Keratinocyte (primary cell): Measurements from ENCODE around the gene SLC30A7. TPM values are rescaled to one million over a fixed set of nuclear protein-coding genes. Genes with fewer than 3 reads are reported as not detected.

Experiments used
- DNase-seq: peaks from one replicate; pipeline ENCODE4 v3.0.0-alpha.2; 2011; ENCODE audit warnings: low read depth, missing footprints, low spot score
- FAIRE-seq: peaks from 2 replicates; lab custom pipeline; 2011; peaks lifted over from hg19 to GRCh38; lab: Jason Lieb, UNC
- H2AFZ ChIP-seq: 2 replicates; pipeline ENCODE4 v1.6.0; 2012; ENCODE audit warnings: low read length, control low read depth, inconsistent platforms; ENCODE audit not compliant: control insufficient read depth
- H3K27ac ChIP-seq: 2 replicates; pipeline ENCODE4 v1.5.1; 2011; ENCODE audit warnings: low read length; ENCODE audit not compliant: control insufficient read depth, insufficient read depth
- H3K27me3 ChIP-seq: 3 replicates; pipeline ENCODE4 v1.6.0; 2011; ENCODE audit warnings: low read length; ENCODE audit not compliant: control insufficient read depth, insufficient read depth; ENCODE audit errors: extremely low read depth
- H3K36me3 ChIP-seq, 2 experiments: 2 replicates in 1 of 2; 3 replicates in 1 of 2; pipeline ENCODE4 v1.5.1; 2011; ENCODE audit warnings: low read length in 2 of 2, mild to moderate bottlenecking in 1 of 2; ENCODE audit not compliant: control insufficient read depth in 2 of 2, insufficient read depth in 2 of 2; ENCODE audit errors: extremely low read depth in 1 of 2
- H3K4me1 ChIP-seq: 3 replicates; pipeline ENCODE4 v1.5.1; 2011; ENCODE audit warnings: low read length; ENCODE audit not compliant: control insufficient read depth, insufficient read depth; ENCODE audit errors: extremely low read depth
- H3K4me2 ChIP-seq: 3 replicates; pipeline ENCODE4 v1.6.0; 2011; ENCODE audit warnings: low read depth, low read length; ENCODE audit not compliant: control insufficient read depth, insufficient read depth; ENCODE audit errors: extremely low read depth
- H3K4me3 ChIP-seq, 3 experiments: fragments of 200-600 bp in 1 of 3; sonication (generic) in 1 of 3; 2 replicates in 2 of 3; 3 replicates in 1 of 3; pipeline ENCODE4 v1.5.1; 2011 to 2016; ENCODE audit warnings: low read length in 3 of 3, mild to moderate bottlenecking in 3 of 3, control low read depth in 2 of 3, inconsistent platforms in 1 of 3, low read depth in 1 of 3, mixed read lengths in 1 of 3, mixed run types in 1 of 3, moderate library complexity in 1 of 3; ENCODE audit not compliant: control insufficient read depth in 2 of 3, insufficient read depth in 2 of 3; ENCODE audit errors: extremely low read depth in 1 of 3
- H3K79me2 ChIP-seq: 2 replicates; pipeline ENCODE4 v1.6.0; 2012; ENCODE audit warnings: low read length; ENCODE audit not compliant: control insufficient read depth, insufficient read depth
- H3K9ac ChIP-seq: 3 replicates; pipeline ENCODE4 v1.6.0; 2011; ENCODE audit warnings: low read length; ENCODE audit not compliant: control insufficient read depth, insufficient read depth; ENCODE audit errors: extremely low read depth
- H3K9me1 ChIP-seq: 3 replicates; pipeline ENCODE4 v1.6.0; 2011; ENCODE audit warnings: low read length; ENCODE audit not compliant: control insufficient read depth, insufficient read depth; ENCODE audit errors: extremely low read depth
- H3K9me3 ChIP-seq: 2 replicates; pipeline ENCODE4 v1.5.1; 2012; ENCODE audit warnings: low read depth, low read length; ENCODE audit not compliant: control insufficient read depth
- H4K20me1 ChIP-seq: 3 replicates; pipeline ENCODE4 v1.6.0; 2011; ENCODE audit warnings: low read length; ENCODE audit not compliant: control insufficient read depth, insufficient read depth; ENCODE audit errors: extremely low read depth
- CTCF ChIP-seq, 3 experiments: IDR thresholded peaks in 1 of 3; conservative IDR thresholded peaks in 1 of 3; optimal IDR thresholded peaks in 1 of 3; 2 replicates in 2 of 3; 3 replicates in 1 of 3; pipeline versions ENCODE3 to v1.5.1; 2011; ENCODE audit warnings: low read length in 3 of 3, mild to moderate bottlenecking in 3 of 3, moderate library complexity in 2 of 3, control low read depth in 1 of 3, inconsistent platforms in 1 of 3; ENCODE audit not compliant: insufficient read depth in 2 of 3; ENCODE audit errors: extremely low read depth in 1 of 3
- EZH2 ChIP-seq: IDR thresholded peaks from one replicate; pipeline ENCODE4 v1.6.1; 2012; ENCODE audit warnings: inconsistent platforms, mild to moderate bottlenecking, low read length, moderate library complexity
- dilution Hi-C: fragments of 300-500 bp; cut with MboI; formaldehyde crosslinking; loops from one replicate; pipeline ENCODE4 v1.7.0; 2020; ENCODE audit warnings: low sequenced_read_pairs; ENCODE audit not compliant: extremely low pct_ligation_motif_present
- polyA plus RNA-seq, 5 experiments: library from polyadenylated mRNA; depleted of rRNA in 3 of 5; stranded (reverse) in 3 of 5; stranded (forward) in 1 of 5; unstranded in 1 of 5; fragments of >200 nt; gene quantifications; 1 replicate in 1 of 5; 2 replicates in 3 of 5; 3 replicates in 1 of 5; pipeline versions ENCODE4 v1.2.1 to v1.2.3, GENCODE V29; 2011 to 2012; ENCODE audit warnings: missing spikeins in 2 of 5, low read depth in 1 of 5, low replicate concordance in 1 of 5

SLC30A7 gene
- polyA plus RNA-seq, 1 donor (not counting 4 experiments of a cell fraction or from before 2014, with no cell fraction given), result 15.1 TPM

- DNase-seq, result no peak
- peaks cover 5 to 7% of the 10 kb centered on the region in 2 experiments for H3K36me3 ChIP-seq
- no peak overlapping the region for H2AFZ ChIP-seq
Measured at GRCh38 chr1:101013776-101014175, 117.9 kb downstream of the SLC30A7 start.

GRCh38 chr1:101017448-101017847 is 121.6 kb downstream of the SLC30A7 start:
- Histone ChIP-seq H2AFZ (no peak overlapping the region), H3K4me3 (no peak overlapping the region), H3K79me2 (no peaks in the 10 kb centered on the region), H3K27me3 (no peaks in the 10 kb centered on the region), H3K36me3 (peaks cover 10 to 18% of the 10 kb centered on the region in 2 experiments), H3K4me1 (peaks cover 10% of the 10 kb centered on the region), H3K9me3 (no peaks in the 10 kb centered on the region), H3K9ac (no peak overlapping the region), H3K9me1 (no peaks in the 10 kb centered on the region), H3K27ac (no peak overlapping the region), H4K20me1 (no peaks in the 10 kb centered on the region), H3K4me2 (no peak overlapping the region)
- no peak for TF ChIP-seq EZH2
- TF ChIP-seq CTCF (optimal IDR thresholded peaks at IDR 0.05 in 1 of 3, IDR thresholded peaks at IDR 0.05 in 1 of 3, conservative IDR thresholded peaks at IDR 0.05 in 1 of 3; ENCODE audit: extremely low read depth in 1 of 3, insufficient read depth in 2 of 3, low read length in 3 of 3), result no peak
- dilution Hi-C loops, result no loop called here
- FAIRE-seq (no peak), DNase-seq (no peak)

More at GRCh38 chr1:101013776-101014175, 117.9 kb downstream of the SLC30A7 start:
- TF ChIP-seq EZH2 (no peak), CTCF (optimal IDR thresholded peaks at IDR 0.05 in 1 of 3, IDR thresholded peaks at IDR 0.05 in 1 of 3, conservative IDR thresholded peaks at IDR 0.05 in 1 of 3; ENCODE audit: extremely low read depth in 1 of 3, insufficient read depth in 2 of 3, low read length in 3 of 3) (no peak)
- Histone ChIP-seq H3K4me2 (peak overlapping the region; percentile 18), H3K4me3 (no peak overlapping the region), H3K27me3 (no peaks in the 10 kb centered on the region), H3K79me2 (no peaks in the 10 kb centered on the region), H3K9me1 (no peaks in the 10 kb centered on the region), H3K4me1 (peaks cover 10% of the 10 kb centered on the region), H4K20me1 (no peaks in the 10 kb centered on the region), H3K9ac (no peak overlapping the region), H3K27ac (no peak overlapping the region), H3K9me3 (no peaks in the 10 kb centered on the region)
- FAIRE-seq, result peak; percentile 61
- dilution Hi-C loops, result no loop called here
